Endometrial microvascular endothelial cells (primary cell): ENCODE measurements around the gene DRC3. TPM values are rescaled to one million over a fixed set of nuclear protein-coding genes. Genes with fewer than 3 reads are reported as not detected.

Source experiments
- in situ Hi-C: cut with HindIII; loops from 2 replicates; pipeline ENCODE4 v1.10.0; 2017; ENCODE audit warnings: low sequenced_read_pairs, low pct_unique_long_range_greater_than_20kb; ENCODE audit errors: inconsistent ontology term
- total RNA-seq: library from RNA; depleted of rRNA; stranded (reverse); fragments of >200 nt; gene quantifications from one replicate; pipeline ENCODE4 v1.2.3, GENCODE V29; 2015; ENCODE audit errors: inconsistent ontology term

DRC3 gene
- total RNA-seq, 1 donor from 2014 or later = 6.5 TPM

DNA sequence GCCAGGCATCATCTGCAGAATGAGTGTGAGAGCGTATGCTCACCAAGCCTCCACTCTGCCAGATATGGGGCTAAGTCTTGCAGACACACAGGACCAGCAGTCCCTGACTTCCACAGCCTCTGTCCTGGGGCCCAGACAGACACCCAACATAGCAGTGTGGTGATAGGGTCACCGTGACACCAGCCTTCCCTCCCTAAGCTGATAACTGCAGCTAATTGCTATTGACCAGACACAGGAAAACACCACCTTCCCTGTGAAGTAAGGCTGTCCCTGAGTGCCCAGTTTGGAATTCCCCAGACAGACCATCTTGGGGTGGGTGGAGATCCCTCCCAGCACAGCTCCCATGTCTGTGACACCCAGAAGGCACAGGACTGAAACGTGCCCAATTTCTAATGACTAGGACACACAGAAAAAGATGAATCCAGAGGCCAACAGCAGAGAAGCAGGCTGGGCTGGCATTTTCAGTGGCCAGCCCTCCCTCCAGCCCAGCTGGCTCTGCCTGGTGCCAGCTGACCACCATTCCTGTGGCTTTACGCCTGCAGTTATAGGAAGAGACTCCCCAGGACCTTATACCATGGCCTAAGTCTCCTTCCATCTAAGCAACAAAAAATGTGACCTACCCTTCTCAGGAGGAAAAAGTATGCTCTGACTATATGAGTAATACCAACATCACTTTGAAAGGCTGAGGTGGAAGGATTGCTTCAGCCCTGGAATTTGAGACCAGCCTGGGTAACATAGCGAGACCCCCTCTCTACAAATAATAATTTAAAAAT lies 36.0 kb downstream of the DRC3 start:
- in situ Hi-C loops = no loop called here

DNA sequence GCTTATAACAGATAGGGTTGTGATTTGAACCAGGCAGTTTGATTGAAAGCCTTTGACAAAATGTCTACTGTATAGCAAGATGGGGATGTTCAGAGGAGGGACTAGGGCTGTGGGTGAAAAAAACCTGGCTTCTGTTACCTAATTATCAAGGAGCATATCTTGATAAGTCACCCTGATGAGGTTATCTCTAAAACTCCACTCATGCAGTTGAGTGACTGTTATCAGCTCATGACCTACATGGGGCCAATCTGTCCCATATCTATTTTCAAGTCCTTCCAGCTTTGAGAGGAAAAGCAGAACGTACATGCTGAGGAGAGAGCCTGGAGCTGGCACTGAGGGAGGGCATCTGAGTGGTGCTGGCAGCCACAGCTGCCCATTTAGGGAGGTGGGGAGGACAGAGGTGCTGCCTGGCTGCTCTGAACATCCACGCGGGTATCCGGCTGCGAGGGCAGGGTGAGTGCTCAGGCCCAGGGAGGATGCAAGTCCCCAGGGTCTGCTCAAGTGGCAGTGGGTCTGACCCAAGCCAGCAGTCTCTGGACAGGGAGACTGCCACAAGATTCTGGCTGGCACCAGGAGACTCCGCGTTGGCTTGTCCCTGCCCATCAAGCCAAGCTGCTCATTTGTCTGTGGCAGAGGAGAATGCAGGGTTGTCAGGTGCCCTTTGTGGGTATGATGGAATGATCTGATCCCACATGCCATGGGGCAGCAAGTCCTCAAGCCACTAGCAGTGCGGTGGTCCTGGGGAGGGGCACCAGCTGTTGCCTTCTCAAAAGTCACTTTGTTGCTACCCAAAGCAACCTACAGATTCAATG lies 37.2 kb downstream of the DRC3 start:
- in situ Hi-C loops = no loop called here

DNA sequence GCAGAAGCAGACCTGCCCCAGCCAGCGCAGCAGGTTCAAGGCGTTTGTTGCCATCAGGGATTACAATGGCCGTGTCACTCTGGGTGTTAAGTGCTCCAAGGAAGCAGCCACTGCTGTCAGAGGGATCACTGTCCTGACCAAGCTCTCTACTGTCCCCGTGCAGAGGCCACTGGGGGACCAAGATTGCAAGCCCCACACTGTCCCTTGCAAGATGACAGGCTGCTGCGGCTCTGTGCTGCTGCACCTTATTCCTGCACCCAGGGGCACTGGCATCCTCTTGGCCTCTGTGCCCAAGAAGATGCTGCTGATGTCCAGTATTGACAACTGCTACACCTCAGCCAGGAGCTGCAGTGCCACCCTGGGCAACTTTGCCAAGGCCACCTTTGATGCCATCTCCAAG lies 38.6 kb downstream of the DRC3 start:
- in situ Hi-C loops = no loop called here

DNA sequence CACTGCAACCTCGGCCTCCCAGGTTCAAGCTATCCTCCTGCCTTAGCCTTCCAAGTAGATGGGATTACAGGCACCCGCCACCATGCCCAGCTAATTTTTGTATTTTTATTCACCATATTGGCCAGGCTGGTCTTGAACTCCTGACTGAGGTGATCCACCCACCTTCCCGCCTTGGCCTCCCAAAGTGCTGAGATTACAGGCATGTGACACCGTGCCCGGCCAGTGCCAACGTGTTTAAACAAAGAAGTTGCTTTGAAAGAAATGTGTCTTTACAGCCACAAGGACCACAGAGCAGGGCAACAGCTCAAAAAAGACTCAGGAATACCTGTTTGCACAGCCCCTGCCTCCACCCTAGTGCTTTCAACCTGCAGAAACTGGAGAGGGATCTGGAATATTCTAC lies 41.3 kb downstream of the DRC3 start:
- in situ Hi-C loops = no loop called here

DNA sequence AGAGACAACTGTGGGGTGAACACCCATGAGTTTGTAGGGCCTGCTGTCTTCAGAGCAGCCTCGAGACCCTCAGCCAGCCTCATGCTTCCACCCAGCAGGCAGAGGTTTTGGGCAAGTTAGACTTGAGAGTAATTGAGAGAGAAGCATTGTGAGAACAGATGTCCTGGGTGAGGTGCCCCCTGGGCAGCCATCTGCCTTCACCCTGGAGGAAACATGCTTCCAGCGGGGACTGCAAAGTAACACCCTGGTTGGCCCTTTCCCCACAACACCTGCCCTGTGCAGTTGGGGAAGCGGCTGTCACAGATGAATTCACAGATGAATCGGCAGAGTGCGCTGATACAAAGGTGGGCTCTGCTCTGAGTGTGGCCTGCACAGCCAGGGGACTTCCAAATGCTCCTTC lies 42.9 kb downstream of the DRC3 start:
- in situ Hi-C loops = no loop called here

DNA sequence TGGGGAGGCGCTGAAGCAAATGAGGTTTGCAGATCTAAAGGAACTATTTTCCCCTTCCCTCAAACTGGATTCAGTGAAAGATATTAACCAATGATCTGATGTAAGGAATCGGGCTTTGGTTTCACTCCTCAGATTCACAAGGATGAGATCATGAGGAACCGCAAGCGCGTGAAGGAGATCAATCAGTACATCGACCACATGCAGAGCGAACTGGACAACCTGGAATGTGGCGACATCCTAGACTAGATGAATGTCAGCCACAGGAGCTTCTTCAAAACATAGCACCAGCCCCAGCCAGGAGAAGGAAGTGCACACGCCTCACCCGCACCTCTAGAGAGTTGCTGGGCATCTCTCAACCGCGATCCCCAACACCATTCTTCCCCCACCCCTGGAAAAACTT lies 43.8 kb downstream of the DRC3 start:
- in situ Hi-C loops = no loop called here

GRCh38 chr17:18017958-18018357 lies 45.3 kb downstream of the DRC3 start:
- in situ Hi-C loops = no loop called here

- in situ Hi-C loops = no loop called here
Observed at GRCh38 chr17:18018411-18018921, 45.8 kb downstream of the DRC3 start.

DNA sequence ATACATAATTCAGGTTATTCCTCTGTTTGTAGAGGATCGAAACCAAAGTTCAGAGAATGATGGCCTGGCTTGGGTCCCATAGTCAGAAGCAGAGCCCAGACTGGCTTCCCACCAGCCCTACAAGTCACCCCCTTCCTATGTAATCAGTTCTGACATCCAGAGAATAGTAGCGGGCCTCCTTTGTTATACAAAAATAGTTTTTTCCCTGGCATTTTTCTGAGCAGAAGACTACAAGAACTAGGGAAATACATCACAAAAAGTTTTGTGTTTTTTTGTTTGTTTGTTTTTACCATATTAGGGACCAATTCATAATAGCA lies 47.1 kb downstream of the DRC3 start:
- in situ Hi-C loops = no loop called here

DNA sequence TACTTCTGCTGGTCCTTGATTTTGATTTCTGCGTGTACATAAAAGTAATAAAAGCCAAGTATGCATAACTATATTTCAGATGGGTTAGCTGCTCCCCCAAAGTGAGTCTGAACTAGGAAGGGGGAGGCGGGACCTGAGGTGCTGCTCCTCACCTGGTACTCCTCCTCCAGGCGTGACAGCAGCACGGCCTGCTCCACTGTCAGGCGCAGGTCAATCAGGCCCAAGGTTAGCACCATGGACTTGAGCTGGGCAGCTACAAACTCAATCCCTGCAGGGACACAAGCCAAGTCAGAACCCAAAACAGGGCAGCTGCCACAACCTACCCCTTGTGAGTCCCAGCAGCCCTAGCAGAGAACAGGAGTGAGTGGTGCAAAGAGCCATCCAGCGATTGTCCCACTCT lies 48.3 kb downstream of the DRC3 start:
- in situ Hi-C loops = no loop called here

DNA sequence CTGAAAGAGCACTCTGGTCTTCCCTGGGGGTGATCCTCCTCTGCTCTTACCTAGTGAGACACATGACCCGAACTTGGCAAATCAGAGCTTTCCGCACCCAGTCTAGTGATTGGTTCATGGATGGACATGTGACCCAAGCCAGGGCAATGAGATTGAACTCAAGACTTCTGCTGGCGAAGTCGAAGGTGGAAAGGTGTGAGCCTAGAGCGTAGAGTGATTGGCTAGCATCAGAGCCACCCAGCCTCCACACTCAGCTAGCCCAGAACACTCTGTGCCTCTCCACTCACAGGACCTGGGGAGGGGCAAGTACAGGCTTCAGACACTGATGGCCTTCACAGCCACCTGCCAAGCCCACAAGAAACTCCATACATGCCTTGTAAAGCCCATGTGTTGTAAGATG lies 48.7 kb downstream of the DRC3 start:
- in situ Hi-C loops = no loop called here

DNA sequence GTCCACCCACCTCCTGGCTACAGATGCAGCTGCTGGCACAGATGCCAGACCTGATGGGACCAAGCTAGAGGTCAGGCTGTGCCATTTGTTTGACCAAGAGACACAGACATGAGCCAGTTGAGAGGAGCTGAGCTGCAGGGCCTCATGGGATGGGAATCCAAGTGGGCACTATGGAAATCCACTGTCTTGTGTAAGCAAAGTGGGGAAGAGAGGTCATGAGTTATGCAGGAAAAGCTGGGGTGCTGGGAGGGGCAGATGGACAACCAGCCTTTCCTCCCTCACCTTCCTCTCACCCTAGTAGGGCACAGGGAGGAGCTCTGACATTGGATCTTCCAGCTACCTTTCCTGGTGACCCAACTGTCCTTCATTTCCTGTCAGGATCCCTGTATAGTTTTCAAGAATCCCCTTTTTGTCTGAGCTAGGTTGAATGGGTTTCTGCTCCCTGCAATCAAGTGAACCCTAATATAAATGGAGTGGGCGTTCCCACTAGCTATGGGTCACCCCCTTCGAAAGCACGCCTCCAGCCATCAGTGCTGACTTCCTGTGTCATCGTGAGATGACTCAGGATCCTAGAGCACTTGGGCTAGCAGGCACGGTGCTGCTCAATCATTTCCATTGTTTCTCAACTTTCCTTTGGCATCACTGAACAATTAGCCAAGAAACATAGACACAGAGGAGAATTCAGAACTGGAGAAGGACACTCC lies 52.7 kb downstream of the DRC3 start:
- in situ Hi-C loops = loop anchor here (25.0 kb wide), 1 partner anchor 138 kb away; no protein-coding TSS in a partner anchor

DNA sequence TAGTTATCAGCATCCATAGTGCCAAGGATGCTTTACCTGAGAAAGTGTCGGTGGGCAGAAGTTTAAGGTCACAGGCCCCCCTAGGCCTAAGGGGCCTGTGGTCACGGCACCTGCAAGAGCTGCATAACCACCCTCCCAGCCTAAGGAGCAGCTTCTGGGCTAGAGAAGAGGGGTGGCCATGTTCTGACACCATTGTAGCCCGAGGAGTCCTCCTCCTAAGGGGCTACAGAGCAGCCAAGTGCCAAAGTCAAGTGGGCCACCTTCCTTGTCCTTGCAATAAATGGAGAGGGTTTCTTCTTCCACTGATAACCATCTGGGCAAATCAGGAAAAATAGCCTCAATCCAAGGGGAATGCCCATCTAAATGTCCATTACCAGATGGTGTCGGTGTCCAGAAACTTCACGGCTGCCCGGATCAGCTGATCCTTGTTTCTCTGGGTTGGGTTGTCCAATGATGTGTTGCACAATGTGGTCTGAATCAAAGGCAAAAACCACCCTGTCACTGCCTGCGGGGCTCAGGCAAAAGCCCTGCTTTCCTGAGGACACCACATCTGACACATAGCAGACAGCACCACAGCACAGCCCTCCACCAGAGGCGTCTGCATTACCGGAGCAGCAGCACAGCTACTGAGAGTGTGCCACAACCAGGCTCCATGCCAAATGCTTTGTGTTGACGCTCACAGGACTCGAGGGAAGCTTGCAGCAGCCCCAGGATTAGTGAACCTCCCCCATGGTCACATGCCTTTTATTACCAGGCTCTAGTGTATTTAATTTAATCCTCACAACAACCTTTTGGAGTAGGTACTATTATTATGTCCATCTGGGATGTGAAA lies 53.5 kb downstream of the DRC3 start:
- in situ Hi-C loops = loop anchor here (25.0 kb wide), 1 partner anchor 139 kb away; no protein-coding TSS in a partner anchor

GRCh38 chr17:18027280-18027679 lies 54.6 kb downstream of the DRC3 start:
- in situ Hi-C loops = loop anchor here (25.0 kb wide), 1 partner anchor 140 kb away; no protein-coding TSS in a partner anchor

DNA sequence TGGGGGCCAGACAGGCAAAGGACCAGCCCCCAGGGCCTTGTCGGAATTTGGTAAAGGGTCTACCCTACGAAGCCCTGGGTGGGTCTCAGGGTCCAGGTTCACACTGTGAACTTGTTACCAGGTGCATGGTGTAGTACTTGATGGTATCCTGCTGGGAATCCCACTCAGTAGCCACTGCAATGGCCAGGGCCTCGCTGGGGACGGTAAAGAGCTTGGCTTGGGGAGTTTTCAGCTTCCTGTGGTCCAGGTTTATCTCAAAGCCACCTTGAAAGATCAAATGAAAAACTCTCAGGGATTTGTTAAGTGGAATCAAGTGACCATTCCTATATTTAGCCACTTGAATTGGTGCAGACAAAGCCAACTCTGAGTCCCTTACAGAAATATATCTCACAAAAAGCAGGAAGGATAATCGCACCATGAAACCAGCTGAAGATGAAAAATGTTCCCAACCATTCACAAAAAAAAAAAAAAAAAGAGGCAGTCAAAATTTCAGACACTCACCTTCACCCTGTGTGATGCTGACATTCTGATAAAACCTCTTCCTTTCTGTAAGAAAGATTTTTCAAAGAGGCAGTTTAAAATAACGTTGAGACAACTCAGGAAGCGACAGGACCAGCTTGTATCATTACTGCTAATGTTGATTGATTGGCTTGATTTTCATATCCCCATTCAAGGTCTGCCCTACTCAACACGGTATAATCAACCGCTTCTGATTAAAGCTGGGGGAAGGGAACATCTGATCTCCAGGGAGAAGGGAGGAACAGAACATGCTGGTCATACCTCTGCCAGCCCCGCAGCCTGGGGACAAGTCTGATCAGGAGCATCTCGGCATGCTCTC lies 55.7 kb downstream of the DRC3 start:
- in situ Hi-C loops = loop anchor here (25.0 kb wide), 1 partner anchor 141 kb away; no protein-coding TSS in a partner anchor

DNA sequence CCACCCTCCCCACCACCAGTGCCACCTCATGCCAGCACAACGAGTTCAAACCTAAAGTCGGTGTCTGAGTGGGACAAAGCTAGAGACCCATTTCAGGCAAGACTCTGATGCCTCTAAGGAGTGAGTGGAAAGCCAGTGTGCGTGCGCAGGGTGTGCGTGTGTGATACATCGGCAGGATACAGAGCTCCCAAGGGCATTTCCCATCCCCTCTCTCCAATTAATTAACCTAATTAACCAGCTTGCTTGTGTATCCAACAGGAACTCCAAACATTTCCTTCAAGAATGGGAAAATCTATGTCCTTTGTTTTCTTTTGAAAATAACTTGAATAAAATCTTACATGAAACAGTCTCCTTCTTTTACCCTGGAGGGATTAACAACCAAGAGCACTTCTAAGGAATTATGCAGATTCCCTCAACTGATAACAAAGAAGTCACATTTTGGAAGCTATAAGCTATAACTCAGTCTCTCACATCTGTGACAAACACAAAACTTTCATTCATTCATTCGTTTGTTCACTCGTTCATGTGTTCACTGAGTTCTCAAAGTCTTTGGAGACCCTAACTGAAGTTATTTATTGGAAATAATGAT lies 56.4 kb downstream of the DRC3 start:
- in situ Hi-C loops = loop anchor here (25.0 kb wide), 1 partner anchor 142 kb away; no protein-coding TSS in a partner anchor

- in situ Hi-C loops = loop anchor here (25.0 kb wide), 1 partner anchor 145 kb away; no protein-coding TSS in a partner anchor
Observed at GRCh38 chr17:18031955-18032354, 59.3 kb downstream of the DRC3 start.
